Measurements from ENCODE around the gene CALD1. TPM values are rescaled to one million over a fixed set of nuclear protein-coding genes. Genes with fewer than 3 reads are reported as not detected.

CALD1 gene
- polyA plus RNA-seq, 2 of the 4 experiments (the other 2 are of a cell fraction) = 136 to 150 TPM

DNA sequence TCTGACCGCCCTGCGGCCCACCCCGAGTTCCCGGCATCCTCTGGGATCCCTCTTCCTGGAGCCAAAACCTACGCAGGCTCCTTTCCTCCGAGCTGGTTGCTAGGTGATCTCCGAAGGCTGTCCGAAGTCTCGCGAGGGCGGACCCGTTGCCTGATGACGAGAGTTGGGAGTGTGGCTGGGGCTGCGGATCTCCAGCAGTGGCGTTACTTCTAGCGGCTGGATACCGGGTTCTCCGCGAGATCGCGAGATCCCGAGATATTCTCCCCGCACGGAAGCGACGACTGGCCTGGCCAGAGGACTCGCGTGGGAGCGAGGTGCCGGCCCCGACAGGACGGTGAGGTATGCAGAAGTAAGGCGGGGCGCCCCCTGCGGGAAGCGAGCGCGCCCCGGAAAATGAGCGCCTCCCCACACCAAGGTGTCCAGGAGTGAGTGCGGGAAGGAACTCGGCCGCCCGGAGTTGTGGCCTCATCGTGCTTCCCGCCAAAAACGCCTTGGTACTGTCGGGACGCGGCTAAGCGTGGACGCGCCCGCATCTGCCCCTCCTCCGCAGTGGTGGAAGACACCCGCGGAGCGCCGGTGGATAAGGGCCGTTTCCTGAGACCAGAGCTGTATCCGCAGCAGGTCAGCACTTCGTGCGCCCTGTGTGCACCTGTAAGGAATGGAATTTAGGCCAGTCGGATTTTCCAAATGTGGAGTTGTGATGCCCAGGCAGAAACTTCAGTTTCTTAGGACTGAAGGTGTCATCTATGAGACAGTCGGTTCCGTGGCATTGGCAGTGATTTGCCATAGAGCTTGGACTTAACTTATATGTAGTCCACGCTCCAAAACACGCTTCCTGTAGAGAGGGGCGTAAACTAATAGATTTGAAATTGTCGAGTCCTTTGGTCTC lies 207.2 kb downstream of the CALD1 start, which contains the start of gene AGBL3 (continued):
- TF ChIP-seq, protein P1, sequence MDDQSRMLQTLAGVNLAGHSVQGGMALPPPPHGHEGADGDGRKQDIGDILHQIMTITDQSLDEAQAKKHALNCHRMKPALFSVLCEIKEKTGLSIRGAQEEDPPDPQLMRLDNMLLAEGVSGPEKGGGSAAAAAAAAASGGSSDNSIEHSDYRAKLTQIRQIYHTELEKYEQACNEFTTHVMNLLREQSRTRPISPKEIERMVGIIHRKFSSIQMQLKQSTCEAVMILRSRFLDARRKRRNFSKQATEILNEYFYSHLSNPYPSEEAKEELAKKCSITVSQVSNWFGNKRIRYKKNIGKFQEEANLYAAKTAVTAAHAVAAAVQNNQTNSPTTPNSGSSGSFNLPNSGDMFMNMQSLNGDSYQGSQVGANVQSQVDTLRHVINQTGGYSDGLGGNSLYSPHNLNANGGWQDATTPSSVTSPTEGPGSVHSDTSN (IDR thresholded peaks at IDR 0.05) = no peak
- TF ChIP-seq SMC3 (IDR thresholded peaks at IDR 0.05) (peak; percentile 71), POLR2A (IDR thresholded peaks at IDR 0.05; ENCODE audit: low read length) (peak; percentile 62), HOXA7 (CRISPR knock-in tag; IDR thresholded peaks at IDR 0.05) (no peak), BHLHE40 (IDR thresholded peaks at IDR 0.05; ENCODE audit: low read depth, low read length) (no peak), ZNF302 (CRISPR knock-in tag; IDR thresholded peaks at IDR 0.05) (no peak), RFX5 (IDR thresholded peaks at IDR 0.05) (peak; percentile 41; the same call in 1 of the 2 replicates), CHD2 (IDR thresholded peaks at IDR 0.05; ENCODE audit: low read length, partially characterized antibody) (peak; percentile 96), JUNB (IDR thresholded peaks at IDR 0.05) (no peak), KDM5A (IDR thresholded peaks at IDR 0.05) (peak; percentile 51), HOXB5 (CRISPR knock-in tag; IDR thresholded peaks at IDR 0.05) (0 out of 2 replicates have a peak, but pooled peaks have one; percentile 56), EP300 (IDR thresholded peaks at IDR 0.05) (no peak), NR3C1 (IDR thresholded peaks at IDR 0.05) (no peak), ZSCAN20 (CRISPR knock-in tag; IDR thresholded peaks at IDR 0.05) (no peak), FOSB (CRISPR knock-in tag; IDR thresholded peaks at IDR 0.05) (no peak), RCOR1 (IDR thresholded peaks at IDR 0.05; ENCODE audit: low read depth, low read length) (no peak)
- TF ChIP-seq, protein P2, sequence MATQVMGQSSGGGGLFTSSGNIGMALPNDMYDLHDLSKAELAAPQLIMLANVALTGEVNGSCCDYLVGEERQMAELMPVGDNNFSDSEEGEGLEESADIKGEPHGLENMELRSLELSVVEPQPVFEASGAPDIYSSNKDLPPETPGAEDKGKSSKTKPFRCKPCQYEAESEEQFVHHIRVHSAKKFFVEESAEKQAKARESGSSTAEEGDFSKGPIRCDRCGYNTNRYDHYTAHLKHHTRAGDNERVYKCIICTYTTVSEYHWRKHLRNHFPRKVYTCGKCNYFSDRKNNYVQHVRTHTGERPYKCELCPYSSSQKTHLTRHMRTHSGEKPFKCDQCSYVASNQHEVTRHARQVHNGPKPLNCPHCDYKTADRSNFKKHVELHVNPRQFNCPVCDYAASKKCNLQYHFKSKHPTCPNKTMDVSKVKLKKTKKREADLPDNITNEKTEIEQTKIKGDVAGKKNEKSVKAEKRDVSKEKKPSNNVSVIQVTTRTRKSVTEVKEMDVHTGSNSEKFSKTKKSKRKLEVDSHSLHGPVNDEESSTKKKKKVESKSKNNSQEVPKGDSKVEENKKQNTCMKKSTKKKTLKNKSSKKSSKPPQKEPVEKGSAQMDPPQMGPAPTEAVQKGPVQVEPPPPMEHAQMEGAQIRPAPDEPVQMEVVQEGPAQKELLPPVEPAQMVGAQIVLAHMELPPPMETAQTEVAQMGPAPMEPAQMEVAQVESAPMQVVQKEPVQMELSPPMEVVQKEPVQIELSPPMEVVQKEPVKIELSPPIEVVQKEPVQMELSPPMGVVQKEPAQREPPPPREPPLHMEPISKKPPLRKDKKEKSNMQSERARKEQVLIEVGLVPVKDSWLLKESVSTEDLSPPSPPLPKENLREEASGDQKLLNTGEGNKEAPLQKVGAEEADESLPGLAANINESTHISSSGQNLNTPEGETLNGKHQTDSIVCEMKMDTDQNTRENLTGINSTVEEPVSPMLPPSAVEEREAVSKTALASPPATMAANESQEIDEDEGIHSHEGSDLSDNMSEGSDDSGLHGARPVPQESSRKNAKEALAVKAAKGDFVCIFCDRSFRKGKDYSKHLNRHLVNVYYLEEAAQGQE (IDR thresholded peaks at IDR 0.05) = peak; percentile 94
- TF ChIP-seq, protein P3, sequence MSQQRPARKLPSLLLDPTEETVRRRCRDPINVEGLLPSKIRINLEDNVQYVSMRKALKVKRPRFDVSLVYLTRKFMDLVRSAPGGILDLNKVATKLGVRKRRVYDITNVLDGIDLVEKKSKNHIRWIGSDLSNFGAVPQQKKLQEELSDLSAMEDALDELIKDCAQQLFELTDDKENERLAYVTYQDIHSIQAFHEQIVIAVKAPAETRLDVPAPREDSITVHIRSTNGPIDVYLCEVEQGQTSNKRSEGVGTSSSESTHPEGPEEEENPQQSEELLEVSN (IDR thresholded peaks at IDR 0.05; ENCODE audit: borderline replicate concordance, low read depth) = peak; percentile 99
- TF ChIP-seq, protein P4, sequence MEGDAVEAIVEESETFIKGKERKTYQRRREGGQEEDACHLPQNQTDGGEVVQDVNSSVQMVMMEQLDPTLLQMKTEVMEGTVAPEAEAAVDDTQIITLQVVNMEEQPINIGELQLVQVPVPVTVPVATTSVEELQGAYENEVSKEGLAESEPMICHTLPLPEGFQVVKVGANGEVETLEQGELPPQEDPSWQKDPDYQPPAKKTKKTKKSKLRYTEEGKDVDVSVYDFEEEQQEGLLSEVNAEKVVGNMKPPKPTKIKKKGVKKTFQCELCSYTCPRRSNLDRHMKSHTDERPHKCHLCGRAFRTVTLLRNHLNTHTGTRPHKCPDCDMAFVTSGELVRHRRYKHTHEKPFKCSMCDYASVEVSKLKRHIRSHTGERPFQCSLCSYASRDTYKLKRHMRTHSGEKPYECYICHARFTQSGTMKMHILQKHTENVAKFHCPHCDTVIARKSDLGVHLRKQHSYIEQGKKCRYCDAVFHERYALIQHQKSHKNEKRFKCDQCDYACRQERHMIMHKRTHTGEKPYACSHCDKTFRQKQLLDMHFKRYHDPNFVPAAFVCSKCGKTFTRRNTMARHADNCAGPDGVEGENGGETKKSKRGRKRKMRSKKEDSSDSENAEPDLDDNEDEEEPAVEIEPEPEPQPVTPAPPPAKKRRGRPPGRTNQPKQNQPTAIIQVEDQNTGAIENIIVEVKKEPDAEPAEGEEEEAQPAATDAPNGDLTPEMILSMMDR (IDR thresholded peaks at IDR 0.05) = peak; percentile 77
- TF ChIP-seq, protein P5, sequence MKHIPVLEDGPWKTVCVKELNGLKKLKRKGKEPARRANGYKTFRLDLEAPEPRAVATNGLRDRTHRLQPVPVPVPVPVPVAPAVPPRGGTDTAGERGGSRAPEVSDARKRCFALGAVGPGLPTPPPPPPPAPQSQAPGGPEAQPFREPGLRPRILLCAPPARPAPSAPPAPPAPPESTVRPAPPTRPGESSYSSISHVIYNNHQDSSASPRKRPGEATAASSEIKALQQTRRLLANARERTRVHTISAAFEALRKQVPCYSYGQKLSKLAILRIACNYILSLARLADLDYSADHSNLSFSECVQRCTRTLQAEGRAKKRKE (CRISPR knock-in tag; IDR thresholded peaks at IDR 0.05; ENCODE audit: low read depth) = 0 out of 2 replicates have a peak, but pooled peaks have one; percentile 43
- TF ChIP-seq, protein P6, sequence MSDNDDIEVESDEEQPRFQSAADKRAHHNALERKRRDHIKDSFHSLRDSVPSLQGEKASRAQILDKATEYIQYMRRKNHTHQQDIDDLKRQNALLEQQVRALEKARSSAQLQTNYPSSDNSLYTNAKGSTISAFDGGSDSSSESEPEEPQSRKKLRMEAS (IDR thresholded peaks at IDR 0.05) = peak; percentile 98
- TF ChIP-seq, protein P7, sequence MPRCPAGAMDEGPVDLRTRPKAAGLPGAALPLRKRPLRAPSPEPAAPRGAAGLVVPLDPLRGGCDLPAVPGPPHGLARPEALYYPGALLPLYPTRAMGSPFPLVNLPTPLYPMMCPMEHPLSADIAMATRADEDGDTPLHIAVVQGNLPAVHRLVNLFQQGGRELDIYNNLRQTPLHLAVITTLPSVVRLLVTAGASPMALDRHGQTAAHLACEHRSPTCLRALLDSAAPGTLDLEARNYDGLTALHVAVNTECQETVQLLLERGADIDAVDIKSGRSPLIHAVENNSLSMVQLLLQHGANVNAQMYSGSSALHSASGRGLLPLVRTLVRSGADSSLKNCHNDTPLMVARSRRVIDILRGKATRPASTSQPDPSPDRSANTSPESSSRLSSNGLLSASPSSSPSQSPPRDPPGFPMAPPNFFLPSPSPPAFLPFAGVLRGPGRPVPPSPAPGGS (IDR thresholded peaks at IDR 0.05) = peak; percentile 83; the same call in 2 of the 3 replicates

All from A549 (cell line).